ENCODE results near the gene SAE1.

- TF ChIP-seq CTCF (IDR thresholded peaks at IDR 0.05) = no peak
- TF ChIP-seq POLR2A (IDR thresholded peaks at IDR 0.05) = no peak
- no peak for TF ChIP-seq EP300 (IDR thresholded peaks at IDR 0.05; ENCODE audit: low read depth)
- TF ChIP-seq POLR2AphosphoS5 (IDR thresholded peaks at IDR 0.05) = no peak
These were observed 98.5 kb downstream of the SAE1 start for GRCh38 chr19:47228937-47229675.
